ENCODE measurements around the gene FIGNL2.
"Not testable (repeated sequence)": the region's sequence is repeated elsewhere in the genome, so short reads cannot be mapped to it uniquely, and the experiment has no call there.

Gene FIGNL2

GRCh38 chr12:51832354-51833107 is 16.0 kb downstream of the FIGNL2 start:
- DNase-seq, result no peak

DNA sequence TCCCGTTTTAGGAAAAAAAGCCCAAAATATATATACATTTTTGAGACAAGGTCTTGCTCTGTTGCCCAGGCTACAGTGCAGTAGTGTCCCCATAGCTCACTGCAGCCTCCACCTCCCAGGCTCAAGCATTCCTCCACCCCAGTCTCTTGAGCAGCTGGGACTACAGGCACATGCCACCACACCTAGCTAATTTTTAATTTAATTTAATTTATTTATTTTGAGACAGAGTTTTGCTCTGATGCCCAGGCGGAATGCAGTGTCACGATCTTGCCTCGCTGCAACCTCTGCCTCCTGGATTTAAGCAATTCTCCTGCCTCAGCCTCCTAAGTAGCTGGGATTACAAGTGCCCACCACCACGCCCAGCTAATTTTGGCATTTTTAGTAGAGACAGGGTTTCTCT is 16.7 kb downstream of the FIGNL2 start:
- DNase-seq, result not testable (repeated sequence)

DNA sequence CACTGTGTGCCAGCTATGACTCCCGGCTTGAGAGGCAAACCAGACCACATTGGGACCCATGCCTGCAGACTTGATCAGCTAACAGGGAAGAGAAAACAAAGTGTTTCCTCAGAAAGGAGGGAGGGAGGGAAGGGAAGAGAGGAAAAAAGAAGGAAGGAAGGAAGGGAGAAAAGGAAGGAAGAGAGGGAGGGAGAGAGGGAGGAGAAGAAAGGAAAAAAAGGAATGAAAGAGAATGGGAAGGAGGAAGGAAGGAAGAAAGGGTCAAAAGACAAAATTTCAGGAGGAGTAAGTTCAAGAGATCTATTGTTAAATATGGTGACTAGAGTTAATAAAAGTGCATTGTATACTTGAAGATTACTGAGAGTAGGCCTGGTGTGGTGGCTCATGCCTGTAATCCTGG is 18.9 kb downstream of the FIGNL2 start:
- no peak for DNase-seq

- DNase-seq, result no peak
Measured at GRCh38 chr12:51829011-51829481, 19.5 kb downstream of the FIGNL2 start.

DNA sequence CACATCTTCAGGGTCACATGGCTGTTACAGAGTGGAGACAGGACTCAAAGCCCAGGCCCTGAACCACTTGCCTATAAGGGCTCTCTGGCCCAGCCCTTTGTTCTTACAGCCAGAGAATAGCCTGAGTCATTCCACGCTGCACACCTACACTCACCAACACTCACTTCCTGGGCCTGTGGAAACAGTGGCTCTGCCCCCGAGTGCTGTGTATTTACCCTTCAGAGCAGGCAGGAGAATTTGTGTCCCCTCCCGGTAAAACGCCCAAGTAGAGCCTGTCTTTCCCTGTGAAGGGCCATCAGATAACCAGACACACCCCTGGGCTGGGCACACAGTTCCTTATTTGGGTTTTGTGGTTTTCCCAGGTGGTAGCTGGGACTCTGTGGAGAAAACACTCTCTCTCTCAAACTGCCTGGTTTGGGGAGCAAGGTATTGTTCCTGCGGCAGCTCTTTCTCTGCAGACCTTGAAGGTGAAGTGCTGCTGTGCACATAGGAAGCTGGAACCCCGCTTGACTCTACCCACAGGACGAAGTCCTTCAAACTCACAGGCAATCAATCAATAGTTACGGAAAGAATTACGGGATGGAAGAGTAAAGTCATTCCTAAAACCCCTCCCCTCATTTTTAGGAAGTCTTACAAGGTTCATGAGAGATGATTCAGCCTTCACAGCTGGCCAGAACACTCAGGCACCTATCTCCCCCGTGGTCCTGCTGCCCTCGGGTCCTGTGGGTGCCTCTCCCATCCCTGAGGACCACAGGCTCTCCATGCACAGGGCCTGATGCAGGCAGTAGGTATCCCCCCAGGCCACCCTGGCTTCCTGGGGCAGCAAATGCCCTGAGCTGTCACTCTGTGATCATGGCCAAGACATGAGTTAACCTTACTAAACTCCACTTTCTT is 20.3 kb downstream of the FIGNL2 start:
- no peak for DNase-seq

- DNase-seq, result no peak
Measured at GRCh38 chr12:51826881-51827280, 21.6 kb downstream of the FIGNL2 start.

- DNase-seq, result no peak
Measured at GRCh38 chr12:51825216-51825615, 23.3 kb downstream of the FIGNL2 start.

- DNase-seq, result peak; percentile 41 to 53
Measured at GRCh38 chr12:51823875-51824565, 24.5 kb downstream of the FIGNL2 start.

GRCh38 chr12:51822956-51823355 is 25.6 kb downstream of the FIGNL2 start:
- no peak for DNase-seq

GRCh38 chr12:51822261-51822616 is 26.3 kb downstream of the FIGNL2 start:
- DNase-seq, result no peak

- DNase-seq, result no peak
Measured at GRCh38 chr12:51821440-51822260, 26.9 kb downstream of the FIGNL2 start.

- DNase-seq, result peak; percentile 80 to 81
Measured at GRCh38 chr12:51820526-51821439, 27.7 kb downstream of the FIGNL2 start.

DNA sequence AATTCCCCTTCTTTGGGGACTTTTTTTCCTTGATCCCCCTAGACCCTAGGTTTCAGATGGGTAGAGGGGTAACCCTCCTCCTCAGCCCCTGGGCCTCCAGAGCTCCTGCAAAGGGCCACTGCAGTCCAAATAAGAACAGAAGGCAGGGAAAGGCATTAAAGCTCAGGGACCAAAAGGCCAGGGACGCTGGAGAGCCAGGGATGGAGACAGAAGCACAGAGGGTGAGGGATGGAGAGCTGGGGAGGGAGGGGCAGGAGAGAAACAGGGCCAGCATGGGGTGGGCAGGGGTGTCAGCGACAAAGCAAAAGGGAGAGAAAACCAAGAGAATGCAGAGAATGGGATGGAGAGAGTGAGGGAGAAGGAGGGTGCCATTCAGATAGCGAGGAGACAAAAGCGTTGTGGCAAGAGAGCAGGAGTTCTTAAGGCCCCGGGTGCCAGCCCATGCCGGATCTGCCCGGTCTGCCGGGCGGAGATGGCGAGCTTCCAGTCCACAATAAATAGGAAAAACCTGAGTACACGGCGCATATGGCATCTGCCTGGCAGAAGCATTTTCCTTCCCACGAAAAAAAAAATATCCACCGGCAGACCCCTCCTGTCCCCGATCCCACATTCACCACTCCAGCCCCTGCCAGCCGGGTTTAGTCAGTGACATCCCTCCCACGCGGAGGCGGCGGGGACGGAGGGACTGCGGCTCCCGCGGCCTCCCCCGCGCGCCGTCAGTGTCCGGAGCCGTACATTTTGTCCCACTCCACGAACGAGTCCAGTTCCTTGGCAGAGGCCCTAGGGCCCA is 28.6 kb downstream of the FIGNL2 start:
- no peak for DNase-seq

- DNase-seq, result no peak
Measured at GRCh38 chr12:51818566-51819300, 29.8 kb downstream of the FIGNL2 start.

- DNase-seq, result no peak
Measured at GRCh38 chr12:51818086-51818485, 30.4 kb downstream of the FIGNL2 start.

- DNase-seq, result no peak
Measured at GRCh38 chr12:51817027-51817953, 31.2 kb downstream of the FIGNL2 start.

- DNase-seq, result no peak
Measured at GRCh38 chr12:51815571-51815970, 32.9 kb downstream of the FIGNL2 start.

GRCh38 chr12:51814311-51815088 is 34.0 kb downstream of the FIGNL2 start:
- peak; percentile 69 to 73 for DNase-seq
